ENCODE measurements around the gene GFOD2. TPM values are rescaled to one million over a fixed set of nuclear protein-coding genes. Genes with fewer than 3 reads are reported as not detected.

Gene GFOD2
- total and polyA plus RNA-seq, 2 experiments from 2014 or later: 19.3 to 34.3 TPM

- Mint-ChIP-seq H3K9me3 (no peaks in the 10 kb centered on the region), H3K4me3 (no peak overlapping the region), H3K4me1 (no peaks in the 10 kb centered on the region), H3K27ac (no peak overlapping the region), H3K27me3 (ENCODE audit: insufficient read depth, low read depth, poor library complexity) (no peaks in the 10 kb centered on the region), H3K36me3 (ENCODE audit: low read depth) (no peaks in the 10 kb centered on the region)
- no peak overlapping the region for H3K27ac ChIP-seq (ENCODE audit: low read depth)
- H3K79me2 ChIP-seq (replicated peaks; ENCODE audit: insufficient read depth): no peaks in the 10 kb centered on the region
- H3K36me3 ChIP-seq (ENCODE audit: insufficient read depth): no peaks in the 10 kb centered on the region
- no peaks in the 10 kb centered on the region for H3K4me1 ChIP-seq (ENCODE audit: insufficient read depth)
- H2AFZ ChIP-seq: no peak overlapping the region
- H4K20me1 ChIP-seq (replicated peaks; ENCODE audit: insufficient read depth): 0 out of 2 replicates have a peak, but pooled peaks cover 5% of the 10 kb centered on the region
- ATAC-seq: no peak
- H3K27me3 ChIP-seq (ENCODE audit: insufficient read depth): no peaks in the 10 kb centered on the region
- no peak for DNase-seq (ENCODE audit: low spot score)
- H3F3A ChIP-seq (replicated peaks; ENCODE audit: low read depth): no peaks in the 10 kb centered on the region
- TF ChIP-seq ZNF114 (CRISPR knock-in tag; IDR thresholded peaks at IDR 0.05) (no peak), REST (IDR thresholded peaks at IDR 0.05; ENCODE audit: unreplicated experiment) (no peak), ZNF331 (CRISPR knock-in tag; IDR thresholded peaks at IDR 0.05; ENCODE audit: low read depth) (no peak), ZNF462 (CRISPR knock-in tag; IDR thresholded peaks at IDR 0.05) (no peak), EZH2phosphoT487 (IDR thresholded peaks at IDR 0.05; ENCODE audit: unreplicated experiment) (no peak), EZH2 (IDR thresholded peaks at IDR 0.05; ENCODE audit: low read depth, unreplicated experiment) (no peak), ETS1 (IDR thresholded peaks at IDR 0.05) (no peak), CTCF (conservative IDR thresholded peaks at IDR 0.05; ENCODE audit: low read depth in 2 of 2) (no peak), NANOG (IDR thresholded peaks at IDR 0.05; ENCODE audit: borderline replicate concordance) (no peak), STAT1 (IDR thresholded peaks at IDR 0.05; ENCODE audit: unreplicated experiment) (no peak), POLR2AphosphoS5 (IDR thresholded peaks at IDR 0.05; ENCODE audit: low read depth) (no peak), CREB1 (CRISPR knock-in tag; IDR thresholded peaks at IDR 0.05; ENCODE audit: low read depth) (no peak), JUNB (IDR thresholded peaks at IDR 0.05; ENCODE audit: unreplicated experiment) (no peak)
- no peaks in the 10 kb centered on the region for H3K9me2 ChIP-seq (ENCODE audit: insufficient read depth)
- no peak overlapping the region for H3K4me2 ChIP-seq
- H3K4me3 ChIP-seq: no peak overlapping the region
Measured at GRCh38 chr16:67764158-67764667, 45.1 kb upstream of the GFOD2 start.

Measured in GM23338 (cell line).